Astrocyte of the cerebellum (primary cell): ENCODE data around the gene POLR3B.
A peak's percentile ranks its signal among the peaks of the same experiment; 100 is the strongest.

ENCODE experiments used
- DNase-seq: peaks from one replicate; pipeline ENCODE4 v3.0.0-alpha.2; 2011; ENCODE audit warnings: low read depth
- H3K4me3 ChIP-seq: 2 replicates; pipeline ENCODE4 v1.5.1; 2011; ENCODE audit warnings: mild to moderate bottlenecking, low read depth, low read length, moderate library complexity
- CTCF ChIP-seq: IDR thresholded peaks from 2 replicates; pipeline ENCODE4 v1.5.1; 2012; ENCODE audit warnings: low read length, low read depth, moderate library complexity, mild to moderate bottlenecking; ENCODE audit errors: missing control alignments
- in situ Hi-C: cut with HindIII; loops from 2 replicates; pipeline ENCODE4 v1.10.0; 2017; ENCODE audit warnings: low sequenced_read_pairs

Gene POLR3B

GRCh38 chr12:106431839-106432411 is 74.4 kb downstream of the POLR3B start:
- DNase-seq = no peak
- TF ChIP-seq CTCF = no peak
- H3K4me3 ChIP-seq = no peak overlapping the region
- in situ Hi-C loops = no loop called here

- no peak overlapping the region for H3K4me3 ChIP-seq
- DNase-seq = no peak
- in situ Hi-C loops = no loop called here
- TF ChIP-seq CTCF = no peak
These were observed 75.5 kb downstream of the POLR3B start for GRCh38 chr12:106433055-106433454.

GRCh38 chr12:106434526-106434925 is 77.0 kb downstream of the POLR3B start:
- TF ChIP-seq CTCF = no peak
- in situ Hi-C loops = no loop called here
- H3K4me3 ChIP-seq = no peak overlapping the region
- no peak for DNase-seq

GRCh38 chr12:106436164-106436563 is 78.6 kb downstream of the POLR3B start:
- peak; percentile 38 for DNase-seq
- TF ChIP-seq CTCF = no peak
- no peak overlapping the region for H3K4me3 ChIP-seq
- in situ Hi-C loops = no loop called here

- in situ Hi-C loops = no loop called here
- no peak overlapping the region for H3K4me3 ChIP-seq
- no peak for DNase-seq
- TF ChIP-seq CTCF = no peak
These were observed 85.0 kb downstream of the POLR3B start for GRCh38 chr12:106442575-106442974.

- no peak for TF ChIP-seq CTCF
- H3K4me3 ChIP-seq = no peak overlapping the region
- no peak for DNase-seq
- in situ Hi-C loops = no loop called here
These were observed 87.5 kb downstream of the POLR3B start for GRCh38 chr12:106445053-106445452.
